K562 (cell line): ENCODE measurements around the gene ATXN7. TPM values are rescaled to one million over a fixed set of nuclear protein-coding genes. Genes with fewer than 3 reads are reported as not detected.
A peak's percentile ranks its signal among the peaks of the same experiment; 100 is the strongest.

Source experiments
- CHCHD3 ChIP-seq: fragments of 250-450 bp; sonication (Bioruptor Pico); IDR thresholded peaks from 2 replicates; pipeline ENCODE4 v2.1.2; 2022; ENCODE audit warnings: mild to moderate bottlenecking
- CREB1 ChIP-seq, 2 experiments: sonication (generic) in 1 of 2; formaldehyde crosslinking in 1 of 2; IDR thresholded peaks; 2 replicates each; pipeline versions ENCODE4 v1.6.1 to v1.8.0; 2012 to 2022; ENCODE audit warnings: inconsistent platforms in 1 of 2, mild to moderate bottlenecking in 1 of 2, missing genetic modification reagents in 1 of 2, moderate library complexity in 1 of 2
- CREB3L1 ChIP-seq: fragments of 450-650 bp; IDR thresholded peaks from 2 replicates; pipeline ENCODE4 v1.6.1; 2014; ENCODE audit warnings: low read depth, mild to moderate bottlenecking, moderate library complexity, borderline replicate concordance
- CREM ChIP-seq: IDR thresholded peaks from 2 replicates; pipeline ENCODE4 v1.6.1; 2014; ENCODE audit warnings: antibody characterized with exemption, low read depth
- CXXC5 ChIP-seq: fragments of 250-450 bp; sonication (Bioruptor Pico); IDR thresholded peaks from 2 replicates; pipeline ENCODE4 v1.8.0; 2022; ENCODE audit warnings: inconsistent platforms, mild to moderate bottlenecking, moderate library complexity
- GABPA ChIP-seq: fragments of 200-800 bp; sonication (Bioruptor generic); conservative IDR thresholded peaks from 2 replicates; pipeline ENCODE4 v1.6.1; 2016; ENCODE audit warnings: low read depth, missing genetic modification characterization, missing compliant biosample characterization
- GABPB1 ChIP-seq: sonication (generic); formaldehyde crosslinking; IDR thresholded peaks from 2 replicates; pipeline ENCODE4 v1.8.0; 2022; ENCODE audit warnings: mild to moderate bottlenecking, missing genetic modification reagents
- MAZ ChIP-seq, 2 experiments: fragments of 450-650 bp in 1 of 2; sonication (generic) in 1 of 2; formaldehyde crosslinking; IDR thresholded peaks in 1 of 2; conservative IDR thresholded peaks in 1 of 2; 2 replicates each; pipeline versions ENCODE4 v1.4.0 to v1.5.0; 2020; ENCODE audit warnings: mild to moderate bottlenecking in 1 of 2, missing genetic modification reagents in 1 of 2
- MYC ChIP-seq, 2 experiments: fragments of 250-450 bp in 1 of 2; sonication (Bioruptor Pico) in 1 of 2; IDR thresholded peaks; 2 replicates each; pipeline versions ENCODE4 v1.5.1 to v1.6.1; 2012 to 2021; ENCODE audit warnings: low read depth in 2 of 2, borderline replicate concordance in 1 of 2, improper control_type of control experiment in 1 of 2, low read length in 1 of 2, mild to moderate bottlenecking in 1 of 2, moderate library complexity in 1 of 2
- POLR2G ChIP-seq: fragments of 200-400 bp; formaldehyde crosslinking; IDR thresholded peaks from 2 replicates; pipeline ENCODE4 v1.6.1; 2017; ENCODE audit warnings: low read depth, mild to moderate bottlenecking, antibody characterized with exemption, low read length, moderate library complexity
- SMAD4 ChIP-seq: fragments of 250-450 bp; sonication (Bioruptor Pico); conservative IDR thresholded peaks from 2 replicates; pipeline ENCODE4 v1.8.0; 2021; ENCODE audit warnings: inconsistent platforms, mild to moderate bottlenecking, moderate library complexity
- STAG1 ChIP-seq: sonication (generic); formaldehyde crosslinking; IDR thresholded peaks from 2 replicates; pipeline ENCODE4 v1.5.0; 2020; ENCODE audit warnings: missing genetic modification reagents, borderline replicate concordance
- TRIM25 ChIP-seq: fragments of 450-650 bp; IDR thresholded peaks from 2 replicates; pipeline ENCODE4 v1.7.0; 2016; ENCODE audit warnings: borderline replicate concordance
- VEZF1 ChIP-seq: fragments of 200-800 bp; sonication (Bioruptor generic); IDR thresholded peaks from 2 replicates; pipeline ENCODE4 v1.6.1; 2017; ENCODE audit warnings: missing genetic modification characterization, missing compliant biosample characterization
- ZBTB11 ChIP-seq, 3 experiments: fragments of 200-800 bp in 1 of 3; fragments of 250-450 bp in 1 of 3; fragments of 450-650 bp in 1 of 3; sonication (Bioruptor Pico) in 1 of 3; sonication (Bioruptor generic) in 1 of 3; formaldehyde crosslinking in 1 of 3; IDR thresholded peaks; 2 replicates each; pipeline versions ENCODE4 v1.6.1 to v1.8.0; 2016 to 2022; ENCODE audit warnings: mild to moderate bottlenecking in 2 of 3, missing genetic modification characterization in 2 of 3, missing compliant biosample characterization in 1 of 3, moderate library complexity in 1 of 3
- polyA plus RNA-seq, 8 experiments: library from polyadenylated mRNA; depleted of rRNA in 4 of 8; stranded (reverse) in 5 of 8; unstranded in 3 of 8; fragments of >200 nt; fragmentation: Nextera tagmentation in 2 of 8; fragmentation: Illumina TruSeq in 1 of 8; extraction: Ambion mirVana in 2 of 8; extraction: Trizol in 1 of 8; gene quantifications; 2 replicates each; pipeline versions ENCODE4 v1.2.1 to v1.2.3, GENCODE V29; 2011 to 2014; ENCODE audit warnings: inconsistent platforms in 1 of 8, missing spikeins in 1 of 8
- total RNA-seq, 7 experiments: library from RNA; depleted of rRNA in 6 of 7; stranded (reverse); fragments of >200 nt in 6 of 7; fragmentation: Illumina TruSeq in 2 of 7; extraction: Trizol in 2 of 7; gene quantifications; 2 replicates each; pipeline versions ENCODE4 v1.2.1 to v1.2.3, GENCODE V29; 2011 to 2021; ENCODE audit warnings: low replicate concordance in 1 of 7

The ATXN7 gene
- total and polyA plus RNA-seq, 9 of the 15 experiments (the other 6 are each of a cell fraction or from before 2014, with no cell fraction given) = 0.41 to 9.2 (median 6.7) TPM

- peak; percentile 41 to 42; a peak in 2 of 4 replicates for TF ChIP-seq MAZ (CRISPR knock-in tag; conservative IDR thresholded peaks at IDR 0.05 in 1 of 2, IDR thresholded peaks at IDR 0.05 in 1 of 2)
- 0 out of 2 replicates have a peak, but pooled peaks have one; percentile 15 for TF ChIP-seq SMAD4 (CRISPR knock-in tag)
- TF ChIP-seq TRIM25 = no peak
- TF ChIP-seq CHCHD3 (CRISPR knock-in tag) = no peak
- TF ChIP-seq CREB1 (IDR thresholded peaks at IDR 0.05) = peak; percentile 15; the same call in 1 of the 2 replicates
- no peak for TF ChIP-seq CREB1 (CRISPR knock-in tag; IDR thresholded peaks at IDR 0.05)
- peak; percentile 40; the same call in 1 of the 2 replicates for TF ChIP-seq GABPB1
- peak; percentile 3; the same call in 1 of the 2 replicates for TF ChIP-seq MYC (IDR thresholded peaks at IDR 0.05; ENCODE audit: low read depth, low read length)
- TF ChIP-seq MYC (CRISPR knock-in tag; IDR thresholded peaks at IDR 0.05; ENCODE audit: borderline replicate concordance, low read depth) = no peak
- TF ChIP-seq ZBTB11 (CRISPR knock-in tag; IDR thresholded peaks at IDR 0.05) = peak; percentile 82 to 98 (median 95)
- TF ChIP-seq VEZF1 = peak; percentile 89
- peak; percentile 84; the same call in 1 of the 2 replicates for TF ChIP-seq POLR2G
- TF ChIP-seq CREM = peak; percentile 82
- TF ChIP-seq CXXC5 = peak; percentile 44
- no peak for TF ChIP-seq STAG1 (CRISPR knock-in tag)
- peak; percentile 42; the same call in 1 of the 2 replicates for TF ChIP-seq CREB3L1
- TF ChIP-seq GABPA = peak; percentile 82
These were observed 48.5 kb downstream of the ATXN7 start, which contains the start of gene SCAANT1 (continued) for GRCh38 chr3:63911873-63912767.
